ENCODE data around the gene ESR1. TPM values are rescaled to one million over a fixed set of nuclear protein-coding genes. Genes with fewer than 3 reads are reported as not detected.

ESR1 gene
- polyA plus RNA-seq, 3 donors, result 0.12 to 0.24 (median 0.23) TPM

GRCh38 chr6:152096863-152097496, 289.5 kb downstream of the ESR1 start:
- Mint-ChIP-seq H3K9me3 (peaks cover 0 to 5% (median 0%) of the 10 kb centered on the region in 7 donors), H3K27ac (no peak overlapping the region), H3K27me3 (ENCODE audit: low read depth in 3 of 3) (peaks cover 0 to 2% (median 0%) of the 10 kb centered on the region in 3 donors), H3K4me1 (peaks cover 27% of the 10 kb centered on the region), H3K4me3 (no peak overlapping the region), H3K36me3 (no peaks in the 10 kb centered on the region)
- H3K36me3 ChIP-seq (replicated peaks in 1 of 2; ENCODE audit: control insufficient read depth in 1 of 2, insufficient read depth in 2 of 2, low read length in 2 of 2), result no peaks in the 10 kb centered on the region
- H3K4me2 ChIP-seq (replicated peaks; ENCODE audit: extremely low read depth, low read length, poor library complexity, severe bottlenecking), result no peak overlapping the region
- no CpG with 5 or more reads among the region's 5 CpGs for WGBS (ENCODE audit: insufficient coverage)
- H3K4me3 ChIP-seq (replicated peaks in 1 of 3; ENCODE audit: low read depth in 2 of 3, low read length in 3 of 3), result no peak overlapping the region
- no peaks in the 10 kb centered on the region for H3K9me3 ChIP-seq (replicated peaks in 1 of 2; ENCODE audit: control insufficient read depth in 1 of 2, insufficient read depth in 1 of 2, low read length in 2 of 2)
- no peak for DNase-seq
- no peaks in the 10 kb centered on the region for H4K20me1 ChIP-seq (ENCODE audit: insufficient read depth, low read length)
- H2AFZ ChIP-seq (ENCODE audit: insufficient read depth, low read depth, low read length, poor library complexity, severe bottlenecking), result no peak overlapping the region
- H3K9ac ChIP-seq (ENCODE audit: insufficient read depth, low read length, poor library complexity, severe bottlenecking), result no peak overlapping the region
- no peaks in the 10 kb centered on the region for H3K27me3 ChIP-seq (ENCODE audit: control insufficient read depth in 2 of 2, insufficient read depth in 2 of 2, low read length in 2 of 2)
- peaks cover 27 to 35% of the 10 kb centered on the region in 2 donors for H3K4me1 ChIP-seq (ENCODE audit: control insufficient read depth in 1 of 2, insufficient read depth in 2 of 2, low read length in 2 of 2)
- H3K79me2 ChIP-seq (ENCODE audit: insufficient read depth, low read length), result no peaks in the 10 kb centered on the region
- H3K27ac ChIP-seq (ENCODE audit: low read depth in 1 of 2, low read length in 2 of 2), result no peak overlapping the region
- no peak for TF ChIP-seq CTCF (IDR thresholded peaks at IDR 0.05)
- intact Hi-C loops (cut with micrococcal nuclease), result no loop called here

GRCh38 chr6:152098683-152099082, 291.2 kb downstream of the ESR1 start:
- no peak overlapping the region for H3K4me2 ChIP-seq (replicated peaks; ENCODE audit: extremely low read depth, low read length, poor library complexity, severe bottlenecking)
- intact Hi-C loops (cut with micrococcal nuclease), result no loop called here
- no peaks in the 10 kb centered on the region for H3K27me3 ChIP-seq (ENCODE audit: control insufficient read depth in 2 of 2, insufficient read depth in 2 of 2, low read length in 2 of 2)
- H3K36me3 Mint-ChIP-seq, result no peaks in the 10 kb centered on the region
- H4K20me1 ChIP-seq (ENCODE audit: insufficient read depth, low read length), result no peaks in the 10 kb centered on the region
- peaks cover 0 to 5% (median 0%) of the 10 kb centered on the region in 7 donors for H3K9me3 Mint-ChIP-seq
- H3K4me3 Mint-ChIP-seq, result no peak overlapping the region
- H3K36me3 ChIP-seq (replicated peaks in 1 of 2; ENCODE audit: control insufficient read depth in 1 of 2, insufficient read depth in 2 of 2, low read length in 2 of 2), result no peaks in the 10 kb centered on the region
- no peaks in the 10 kb centered on the region for H3K9me3 ChIP-seq (replicated peaks in 1 of 2; ENCODE audit: control insufficient read depth in 1 of 2, insufficient read depth in 1 of 2, low read length in 2 of 2)
- H3K27me3 Mint-ChIP-seq (ENCODE audit: low read depth in 3 of 3), result peaks cover 0 to 2% (median 0%) of the 10 kb centered on the region in 3 donors
- no peaks in the 10 kb centered on the region for H3K79me2 ChIP-seq (ENCODE audit: insufficient read depth, low read length)
- TF ChIP-seq CTCF (IDR thresholded peaks at IDR 0.05), result no peak
- H3K4me1 ChIP-seq (ENCODE audit: control insufficient read depth in 1 of 2, insufficient read depth in 2 of 2, low read length in 2 of 2), result peaks cover 27 to 35% of the 10 kb centered on the region in 2 donors
- no peak overlapping the region for H3K27ac ChIP-seq (ENCODE audit: low read depth in 1 of 2, low read length in 2 of 2)
- WGBS (ENCODE audit: insufficient coverage), result 95% methylated on average over 13 of the region's 14 CpGs
- H2AFZ ChIP-seq (ENCODE audit: insufficient read depth, low read depth, low read length, poor library complexity, severe bottlenecking), result no peak overlapping the region
- H3K4me1 Mint-ChIP-seq, result peaks cover 27% of the 10 kb centered on the region
- no peak overlapping the region for H3K4me3 ChIP-seq (replicated peaks in 1 of 3; ENCODE audit: low read depth in 2 of 3, low read length in 3 of 3)
- H3K9ac ChIP-seq (ENCODE audit: insufficient read depth, low read length, poor library complexity, severe bottlenecking), result no peak overlapping the region
- peak overlapping the region in 2 of 7 donors; percentile 21 to 43 for H3K27ac Mint-ChIP-seq
- DNase-seq, result no peak

Data from CD14-positive monocyte (primary cell).